Forelimb muscle (tissue), 1 donor: ENCODE results near the gene CNTN4. TPM values are rescaled to one million over a fixed set of nuclear protein-coding genes. Genes with fewer than 3 reads are reported as not detected.
"Not testable (repeated sequence)": the region's sequence is repeated elsewhere in the genome, so short reads cannot be mapped to it uniquely, and the experiment has no call there.

ENCODE experiments used
- DNase-seq: peaks from one replicate; pipeline ENCODE4 v3.0.0-alpha.2; 2013; ENCODE audit warnings: low read depth
- polyA plus RNA-seq: library from polyadenylated mRNA; unstranded; fragments of 120-200 nt; gene quantifications from one replicate; pipeline ENCODE4 v1.2.1, GENCODE V29; 2013; ENCODE audit not compliant: insufficient read length

Gene CNTN4
- 9.0 TPM for polyA plus RNA-seq

DNA sequence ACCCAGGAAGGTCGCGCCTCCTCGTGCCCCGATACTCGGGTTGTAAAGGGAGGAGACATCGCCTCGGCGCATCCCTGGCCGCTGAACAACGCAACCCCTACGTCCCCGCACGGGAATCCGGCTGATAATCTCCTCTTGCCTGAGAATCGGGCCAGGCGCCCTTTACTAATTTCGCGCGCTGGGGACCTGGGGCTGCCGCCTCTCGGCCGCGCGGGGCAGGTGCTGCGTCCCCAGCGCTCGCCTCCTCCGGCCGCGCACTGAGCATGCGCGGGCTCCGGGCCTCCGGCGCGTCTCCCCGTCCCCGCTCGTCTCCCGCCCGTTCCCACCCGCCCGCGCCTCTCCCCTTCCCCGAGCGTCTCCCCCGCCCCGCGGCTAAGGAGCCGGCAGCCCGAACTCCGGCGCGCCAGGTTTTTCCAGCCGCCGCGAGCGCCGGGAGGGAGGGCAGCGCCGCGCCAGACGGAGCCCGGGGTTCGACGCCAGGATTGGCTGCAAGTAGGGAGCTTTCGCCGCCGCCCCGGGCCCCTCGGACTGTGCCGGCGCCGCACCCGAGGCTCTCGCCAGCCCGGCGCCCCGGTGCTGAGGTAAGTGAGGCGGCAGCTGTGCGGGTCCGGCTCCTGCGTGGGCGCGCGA lies at the start of gene CNTN4:
TSS of gene CNTN4 (plus strand) at position 469 of the 630 bp plus-strand sequence.
- peak; percentile 59 for DNase-seq

DNA sequence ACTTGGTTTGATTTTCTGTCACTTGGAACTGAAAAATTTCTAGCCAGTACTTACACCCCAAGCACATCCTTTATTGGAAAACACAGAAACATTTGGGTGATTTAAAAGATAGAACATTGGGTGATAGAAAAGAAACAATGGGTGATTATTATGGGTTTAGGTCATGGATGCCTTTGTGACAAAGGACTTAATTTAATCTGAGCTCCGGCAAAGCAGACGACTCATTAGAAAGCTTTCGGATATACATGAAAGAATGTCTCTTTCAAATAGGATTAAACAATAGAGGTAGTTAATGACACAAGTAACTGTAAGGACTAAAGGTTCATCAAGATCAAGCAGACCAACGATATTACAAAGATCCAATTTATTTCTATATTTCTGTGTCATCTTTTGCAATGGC lies 37.3 kb upstream of the CNTN4 start:
- no peak for DNase-seq

DNA sequence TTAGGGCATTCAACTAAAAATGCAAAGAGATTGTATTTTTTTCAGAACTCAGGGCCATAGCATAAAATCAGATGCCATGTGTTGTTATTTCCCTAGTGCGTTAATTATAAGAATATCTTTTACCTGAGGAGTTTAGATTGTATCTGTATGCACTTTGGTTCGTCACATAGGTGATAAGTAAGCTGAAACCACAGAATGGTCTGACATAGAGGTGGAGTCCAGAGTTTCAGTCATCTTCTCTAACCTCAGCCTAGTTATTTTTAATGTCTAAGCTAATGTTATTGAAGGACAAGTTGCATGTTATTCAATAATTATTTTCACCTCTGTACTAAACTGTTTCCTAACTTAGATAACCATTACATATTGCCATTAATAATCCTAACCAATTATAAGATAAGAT lies 27.1 kb upstream of the CNTN4 start:
- no peak for DNase-seq

DNA sequence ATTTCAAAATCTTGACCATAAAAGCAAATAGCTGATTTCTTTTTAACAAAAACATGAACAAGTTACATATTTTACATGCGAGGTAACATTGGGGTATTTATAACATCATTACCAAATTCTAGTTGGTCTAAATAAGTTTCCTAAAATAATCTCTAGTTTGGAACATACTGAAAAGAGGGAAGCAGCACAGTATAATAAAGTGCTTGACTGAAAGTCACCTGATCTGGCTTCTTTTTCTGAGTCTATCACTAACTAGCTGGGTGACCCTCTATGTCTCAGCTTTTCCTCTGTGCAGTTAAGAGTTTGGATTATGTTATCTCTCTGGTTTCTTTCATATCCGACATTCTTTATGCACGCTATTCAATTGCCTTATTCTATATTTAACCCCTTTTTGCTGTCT lies 19.8 kb upstream of the CNTN4 start:
- DNase-seq: no peak

DNA sequence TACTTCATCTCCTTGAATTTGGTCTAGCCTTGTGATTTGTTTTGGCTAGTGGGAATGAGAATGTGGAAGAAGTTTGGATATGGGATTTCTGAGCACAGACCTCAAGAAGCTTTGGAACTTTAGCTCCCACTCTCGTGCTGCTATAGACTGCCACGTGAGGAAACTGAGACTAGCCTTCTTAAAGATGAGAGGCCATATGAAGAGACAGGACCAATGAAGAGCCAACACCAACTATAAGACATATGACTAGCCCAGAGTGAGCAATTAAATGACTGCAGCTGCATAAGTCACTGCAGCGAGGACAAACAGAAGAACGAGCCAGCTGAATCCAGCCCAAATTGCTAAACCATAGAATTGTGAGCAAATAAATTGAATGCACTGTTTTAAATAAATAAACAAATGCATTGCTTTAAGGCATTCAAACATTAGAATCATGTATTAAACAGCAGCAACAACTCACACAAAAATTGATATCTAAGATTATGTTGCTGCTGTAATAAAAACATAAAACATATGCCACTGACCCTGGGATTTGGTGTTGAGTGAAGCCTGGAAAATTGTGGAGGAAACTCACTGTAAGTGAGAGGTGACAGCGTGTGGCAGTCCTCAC lies 15.7 kb upstream of the CNTN4 start:
- DNase-seq: no peak

DNA sequence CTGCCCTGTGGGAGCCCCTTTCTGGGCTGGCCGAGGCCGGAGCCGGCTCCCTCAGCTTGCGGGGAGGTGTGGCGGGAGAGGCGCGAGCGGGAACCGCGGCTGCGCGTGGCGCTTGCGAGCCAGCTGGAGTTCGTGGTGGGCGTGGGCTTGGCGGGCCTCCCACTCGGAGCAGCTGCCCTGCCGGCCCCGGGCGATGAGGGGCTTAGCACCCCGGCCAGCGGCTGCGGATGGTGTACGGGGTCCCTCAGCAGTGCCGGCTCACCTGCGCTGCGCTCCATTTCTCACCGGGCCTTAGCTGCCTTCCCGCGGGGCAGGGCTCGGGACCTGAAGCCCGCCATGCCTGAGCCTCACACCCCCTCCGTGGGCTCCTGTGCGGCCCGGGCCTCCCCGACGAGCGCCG lies 15.1 kb upstream of the CNTN4 start:
- DNase-seq: not testable (repeated sequence)

DNA sequence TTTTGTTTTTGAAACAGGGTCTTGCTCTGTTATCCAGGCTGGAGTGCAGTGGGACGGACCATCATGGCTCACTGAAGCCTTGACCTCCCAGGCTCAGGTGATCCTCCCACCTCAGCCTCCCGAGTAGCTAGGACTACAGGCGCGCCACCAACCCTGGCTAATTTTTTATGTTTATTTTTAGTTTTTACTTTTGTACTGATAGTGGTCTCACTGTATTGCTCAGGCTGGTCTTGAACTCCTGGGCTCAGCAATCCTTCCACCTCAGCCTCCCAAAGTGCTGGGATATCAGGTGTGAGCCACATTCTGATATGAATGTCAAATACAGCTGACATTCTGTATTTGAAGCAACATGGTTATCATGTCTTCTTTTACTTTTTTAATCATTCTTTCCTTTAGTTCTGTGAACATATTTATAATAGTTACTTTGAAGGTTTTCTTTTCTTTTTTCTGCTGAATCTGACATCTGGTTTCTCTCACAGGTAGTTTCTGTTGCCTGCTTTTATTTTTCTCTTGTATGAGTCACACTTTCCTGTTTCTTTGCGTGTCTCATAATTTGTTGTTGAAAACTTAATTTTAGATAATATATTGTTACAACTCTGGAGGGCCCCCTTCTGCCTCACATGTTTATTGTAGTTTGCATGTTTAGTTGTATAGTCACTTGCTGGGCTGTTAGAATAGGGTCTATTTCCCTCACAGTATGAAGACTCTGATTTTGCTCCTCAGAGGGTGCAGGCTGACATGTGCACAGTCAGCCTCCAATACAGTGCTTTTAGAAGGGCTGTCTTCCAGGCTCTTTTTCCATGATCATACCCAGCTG lies 8.4 kb upstream of the CNTN4 start:
- no peak for DNase-seq

DNA sequence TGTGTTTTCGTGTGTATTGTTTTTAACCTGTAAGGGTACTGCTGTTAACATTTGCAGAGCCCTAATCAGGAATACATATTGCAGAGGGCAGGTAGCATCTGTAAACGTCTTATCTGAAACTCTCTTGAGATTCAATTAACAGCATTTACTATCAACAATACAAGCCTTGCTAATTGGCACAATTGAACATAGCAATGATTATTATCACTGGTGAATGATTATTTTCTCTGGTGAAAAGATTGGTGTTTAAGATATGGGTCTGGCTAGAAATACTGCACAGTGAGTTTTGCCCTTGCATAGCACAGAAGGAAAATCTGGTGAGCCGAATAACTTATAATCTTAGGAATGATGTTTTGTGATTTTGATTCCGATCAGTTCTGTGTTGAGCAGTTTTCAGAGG lies 5.9 kb upstream of the CNTN4 start:
- no peak for DNase-seq

DNA sequence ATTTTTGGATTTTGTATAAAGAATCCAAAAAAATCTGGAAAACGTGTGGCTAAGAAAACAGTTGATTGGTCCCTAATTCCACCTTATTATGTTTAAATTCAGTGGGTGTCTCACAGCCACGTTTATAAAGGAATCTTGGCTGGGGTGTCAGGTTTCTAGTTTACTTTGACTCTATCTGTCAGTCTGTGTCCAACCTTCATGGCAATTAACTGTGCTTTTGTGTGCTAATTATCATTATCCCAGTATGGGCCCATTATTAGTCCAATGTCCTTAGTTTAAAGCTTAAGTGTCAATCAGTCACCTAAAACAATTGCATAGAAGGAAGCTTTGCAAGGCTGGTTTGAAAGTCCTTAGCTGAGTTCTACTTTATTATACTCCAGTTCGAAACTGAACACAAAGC lies 3.7 kb upstream of the CNTN4 start:
- no peak for DNase-seq

DNA sequence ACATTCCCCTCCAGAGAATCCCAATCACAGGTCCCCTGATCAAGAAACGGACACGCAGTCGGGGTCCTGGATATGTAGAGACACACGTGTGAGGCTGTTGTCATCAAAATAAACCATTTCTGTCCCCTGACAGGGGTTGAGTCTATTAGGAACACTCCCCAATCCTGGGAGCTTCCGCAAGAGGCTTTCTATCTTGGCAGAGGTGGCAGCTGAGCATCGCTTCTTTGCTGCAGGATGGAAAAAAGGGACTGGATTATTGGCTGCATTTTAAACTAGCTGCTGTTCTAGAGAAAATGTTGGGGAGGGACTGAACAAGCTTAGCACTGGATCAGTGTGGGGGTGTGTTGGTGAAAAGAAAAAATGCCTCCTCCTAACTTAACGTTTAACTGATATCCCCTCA lies 2.5 kb upstream of the CNTN4 start:
- DNase-seq: no peak

DNA sequence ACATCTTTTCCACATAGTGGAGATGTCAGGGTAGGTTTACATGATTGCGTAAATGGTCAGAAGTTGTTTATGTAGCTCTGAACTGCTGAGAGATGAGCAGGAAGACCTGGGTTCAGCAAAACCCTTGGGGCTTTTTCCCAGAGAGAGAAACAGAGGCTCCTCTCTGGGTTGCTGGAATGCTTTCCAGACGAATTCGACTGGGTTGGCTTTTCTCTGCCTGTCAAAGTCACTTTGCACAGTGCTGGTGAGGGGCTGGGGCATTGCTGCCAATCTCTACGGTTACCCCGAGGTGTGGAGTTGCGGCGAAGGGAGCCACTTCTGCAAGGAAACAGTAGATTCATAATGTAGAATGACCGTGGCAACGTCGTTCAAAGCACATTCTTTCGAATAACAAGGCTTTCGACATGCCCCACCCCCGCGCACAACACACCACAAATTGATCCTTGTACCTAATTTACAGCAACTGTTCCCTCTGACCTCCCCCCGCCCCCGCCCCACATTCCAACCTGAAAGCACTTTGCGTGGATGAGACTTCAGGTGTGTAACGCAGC lies 950 bp upstream of the CNTN4 start:
- DNase-seq: no peak

DNA sequence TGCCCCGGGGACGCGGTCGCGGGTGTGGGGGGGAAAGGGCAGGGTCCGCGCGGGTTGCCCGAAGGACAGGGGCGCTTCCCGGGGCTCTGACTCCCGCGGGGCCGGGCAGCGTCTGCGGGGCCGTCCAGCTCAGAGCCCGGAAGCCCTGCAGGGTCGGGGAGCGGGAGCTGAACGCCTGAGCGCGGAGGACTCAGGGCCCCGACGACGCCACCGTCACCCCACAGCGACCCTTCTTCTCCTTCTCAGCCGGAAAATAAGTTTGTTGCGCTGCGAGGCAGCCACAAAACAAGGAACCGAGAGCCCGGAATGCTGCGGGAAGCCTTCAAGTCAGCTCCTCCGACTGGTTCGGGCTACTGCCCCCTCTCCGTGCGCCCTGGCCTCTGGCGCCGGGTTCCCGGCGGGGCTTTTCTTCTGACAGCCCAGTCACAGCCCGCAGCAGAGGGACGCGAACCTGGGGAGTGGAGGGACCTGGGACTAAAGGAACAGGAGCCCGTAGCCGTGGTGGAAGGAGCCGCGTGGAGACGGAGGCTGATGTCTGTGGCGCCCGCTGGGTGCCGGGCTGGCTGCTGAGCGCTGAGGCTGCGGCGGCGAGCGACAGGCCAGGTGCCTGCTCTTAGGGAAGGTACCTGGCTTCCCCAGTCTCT lies 484 bp downstream of the CNTN4 start:
- no peak for DNase-seq

DNA sequence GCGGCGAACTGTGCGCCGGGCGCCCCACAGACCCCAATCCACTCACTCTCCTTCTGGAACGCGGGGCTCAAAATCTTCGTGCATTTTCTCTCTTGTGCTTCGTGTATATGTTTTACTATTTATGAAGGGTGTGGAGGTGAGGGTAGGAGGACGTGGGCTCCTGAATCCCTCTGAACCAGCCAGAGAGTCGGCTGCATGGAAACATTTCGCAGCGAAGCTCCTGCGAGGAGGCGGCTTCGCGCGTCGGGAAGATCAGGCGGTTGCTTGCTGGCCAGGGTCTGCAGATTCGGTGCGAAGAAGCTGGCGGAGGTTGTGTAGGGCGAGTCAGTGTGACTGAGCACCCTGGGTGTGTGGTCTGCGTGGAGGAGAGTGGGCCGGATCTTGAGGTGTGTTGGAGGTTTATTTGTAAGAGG lies 1.1 kb downstream of the CNTN4 start:
- DNase-seq: no peak

DNA sequence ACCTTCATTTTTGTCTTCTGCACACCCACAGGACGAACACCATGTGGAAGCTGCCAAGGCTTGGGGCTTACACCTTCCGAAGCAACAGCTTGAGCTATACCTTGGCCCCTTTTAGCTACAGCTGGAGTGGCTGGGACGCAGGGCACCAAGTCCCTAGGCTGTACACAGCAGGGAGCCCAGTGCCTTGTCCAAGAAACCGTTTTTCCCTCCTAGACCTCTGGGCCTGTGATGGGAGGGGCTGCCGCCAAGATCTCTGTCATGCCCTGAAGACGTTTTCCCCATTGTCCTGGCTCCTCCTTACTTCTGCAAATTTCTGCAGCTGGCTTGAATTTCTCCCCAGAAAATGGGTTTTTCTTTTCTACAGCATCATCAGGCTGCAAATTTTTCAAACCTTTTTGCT lies 7.8 kb downstream of the CNTN4 start:
- DNase-seq: no peak

DNA sequence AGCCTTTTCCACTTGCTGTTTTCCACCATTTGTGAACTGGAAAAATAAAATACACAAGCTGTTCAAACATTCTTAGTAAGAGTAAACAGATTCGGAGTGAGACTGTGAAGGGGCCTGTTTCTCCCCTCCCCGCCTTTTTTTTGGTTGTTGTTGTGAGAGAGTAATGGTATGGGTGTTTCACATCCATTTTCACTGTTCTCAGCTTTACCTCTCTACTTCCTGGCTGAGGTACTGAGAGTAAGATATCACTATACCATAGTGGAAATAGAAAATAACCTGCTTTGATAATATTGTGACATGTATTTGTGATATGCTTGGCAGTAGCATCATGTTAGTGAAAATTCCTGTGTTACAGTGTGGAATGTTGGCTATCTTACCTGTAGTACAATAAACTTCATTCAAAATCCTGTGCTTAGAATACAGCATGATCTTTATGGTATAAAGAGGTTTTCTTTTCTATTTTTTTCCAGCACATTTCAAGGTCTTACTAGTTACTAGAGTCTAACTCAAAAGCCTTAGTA lies 12.0 kb downstream of the CNTN4 start:
- DNase-seq: no peak

DNA sequence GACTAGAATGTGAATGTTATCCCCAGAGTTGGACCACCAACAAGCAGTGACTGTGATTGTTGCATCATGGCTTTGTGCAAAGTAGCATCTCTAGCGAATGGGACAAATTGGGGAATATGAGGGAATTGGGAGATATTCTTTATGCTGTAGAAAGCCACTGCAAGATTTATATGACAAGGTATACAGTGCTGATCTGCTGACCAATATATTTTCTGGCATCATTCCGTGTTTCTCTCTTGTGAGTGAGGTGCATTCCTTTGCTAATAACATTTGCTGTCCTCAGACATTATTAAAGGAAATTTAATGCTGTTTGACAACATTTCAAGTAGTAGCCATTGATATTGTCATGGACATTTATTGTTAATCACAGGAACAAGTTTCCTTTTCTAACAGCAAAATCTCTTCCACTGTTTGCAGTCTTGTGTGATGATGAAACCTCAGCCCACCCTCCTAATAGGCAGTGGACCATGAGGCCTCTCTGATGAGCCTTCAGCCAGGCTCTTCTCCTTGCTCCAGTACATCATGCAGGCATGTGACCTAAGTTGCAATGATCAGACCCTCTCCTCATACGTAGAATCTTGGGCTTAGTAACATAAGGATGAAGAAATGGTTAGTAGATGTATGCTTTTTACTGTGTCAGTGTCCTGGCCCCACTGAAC lies 16.1 kb downstream of the CNTN4 start:
- DNase-seq: no peak

DNA sequence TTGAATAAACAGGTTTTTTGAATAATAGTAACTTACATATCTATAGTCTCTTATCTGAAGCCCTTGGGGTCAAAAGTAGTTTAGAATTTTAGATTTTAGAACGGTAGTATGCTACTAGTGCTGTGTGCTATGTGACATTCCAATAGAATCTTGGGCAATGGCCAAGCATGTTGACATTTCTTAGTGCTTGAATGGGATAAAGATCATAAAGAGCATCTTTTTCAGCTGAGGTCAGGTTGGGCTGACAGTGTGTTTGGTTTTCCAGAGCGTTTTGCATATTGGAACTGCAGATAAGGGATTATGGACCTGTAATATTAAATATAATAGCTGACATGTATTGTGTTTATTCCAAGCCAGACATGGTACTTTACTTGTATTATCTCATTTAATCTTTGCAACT lies 32.1 kb downstream of the CNTN4 start:
- no peak for DNase-seq

DNA sequence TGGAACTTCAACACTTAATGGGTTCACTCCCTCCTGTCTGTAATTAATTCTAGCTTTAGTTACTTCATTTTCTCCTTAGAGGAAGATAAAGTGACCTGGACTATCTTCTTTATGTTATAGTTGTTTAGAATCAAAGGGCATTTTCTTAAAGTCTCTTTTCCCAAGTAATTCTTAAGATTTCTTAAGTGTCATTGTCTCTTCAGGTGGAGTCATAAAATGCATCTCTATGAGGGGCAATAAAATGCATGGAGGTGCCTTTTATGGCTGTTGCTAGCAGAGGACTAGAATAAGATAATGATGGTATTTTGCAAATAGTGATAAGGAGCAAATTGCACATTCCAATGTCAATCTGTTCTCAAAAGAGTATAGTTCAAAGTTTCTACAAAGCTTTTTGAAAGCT lies 34.5 kb downstream of the CNTN4 start:
- DNase-seq: no peak

DNA sequence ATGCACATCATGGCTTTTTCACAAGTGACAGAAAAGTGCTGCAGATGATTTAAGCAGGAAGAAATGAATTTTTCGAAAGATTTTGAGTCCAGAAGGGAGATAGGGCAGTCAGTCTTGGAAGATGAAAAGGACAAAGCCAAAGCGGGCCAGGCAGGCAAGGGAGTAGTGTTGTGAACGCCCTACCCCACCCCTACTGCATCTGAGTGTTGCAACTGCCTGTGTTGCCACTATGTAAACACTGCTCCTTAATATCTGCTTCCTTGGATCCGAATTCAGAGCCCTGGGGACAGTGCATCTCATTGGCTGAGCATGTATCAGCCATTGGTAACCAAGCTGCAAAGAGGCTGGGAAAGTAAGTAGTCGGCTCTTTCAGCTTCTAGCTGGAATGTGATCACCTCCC lies 39.0 kb downstream of the CNTN4 start:
- DNase-seq: no peak

DNA sequence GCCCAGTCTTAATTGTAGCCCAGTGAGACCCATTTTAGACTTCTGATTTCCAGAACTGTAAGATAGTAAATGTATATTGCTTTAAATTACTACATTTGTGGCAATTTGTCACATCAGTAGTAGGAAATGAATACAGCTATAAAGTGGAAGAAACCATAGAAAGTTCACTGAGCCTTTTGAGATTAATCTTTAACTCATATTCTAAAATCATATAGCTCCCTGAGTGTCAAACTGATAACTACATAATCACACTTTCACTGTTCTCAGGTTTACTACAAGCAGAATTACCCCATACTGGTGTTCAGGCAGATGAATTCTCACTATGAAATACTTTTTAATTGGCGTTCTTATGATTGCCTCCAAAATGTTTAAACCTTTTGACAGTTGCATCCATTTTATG lies 42.8 kb downstream of the CNTN4 start:
- DNase-seq: no peak

DNA sequence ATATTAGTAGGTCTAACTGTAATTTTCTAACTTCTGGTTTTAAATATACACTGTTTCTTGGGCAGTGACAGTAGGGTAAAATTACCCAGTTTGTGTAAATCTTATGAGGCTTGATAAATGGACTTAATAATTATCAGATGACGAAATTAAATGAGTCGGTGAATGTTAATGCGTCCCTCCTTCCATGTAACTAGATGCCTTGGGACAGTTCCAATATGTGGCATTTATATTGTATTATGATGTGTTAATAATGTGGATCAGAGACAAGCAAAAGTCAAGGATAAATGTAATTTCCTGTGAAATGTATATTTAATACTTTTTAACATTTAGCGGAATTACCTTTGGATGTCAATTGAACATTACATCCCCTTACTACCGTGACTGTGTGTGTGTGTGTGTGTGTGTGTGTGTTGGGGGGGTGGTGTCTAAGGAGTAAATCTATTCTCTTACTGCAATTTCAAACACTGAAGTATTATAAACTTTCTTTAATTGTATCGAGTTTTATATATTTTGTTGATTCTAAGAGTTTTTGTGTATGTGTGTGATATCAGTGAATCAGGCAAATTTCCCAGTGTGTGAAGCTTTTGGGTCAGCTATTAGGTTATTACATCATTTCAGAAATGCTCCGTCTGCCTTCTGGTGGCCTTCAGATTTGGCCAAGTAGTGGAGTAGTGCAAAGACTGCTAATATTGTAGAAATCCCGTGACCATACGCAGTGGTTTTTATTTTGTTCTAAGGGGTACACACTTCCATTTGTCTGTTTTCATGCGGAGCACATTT lies 50.1 kb downstream of the CNTN4 start:
- DNase-seq: no peak
